IPS-18c (cell line): ENCODE data around the gene CDH13.

Experiments
- H3K4me3 ChIP-seq: 2 replicates; pipeline ENCODE4 v1.7.0; 2013; ENCODE audit warnings: low read depth, mild to moderate bottlenecking, low read length, moderate library complexity; ENCODE audit not compliant: insufficient read depth
- H3K9me3 ChIP-seq: one replicate; pipeline ENCODE4 v1.6.1; 2013; ENCODE audit warnings: mild to moderate bottlenecking, low read length, moderate library complexity; ENCODE audit not compliant: control insufficient read depth, insufficient read depth

The CDH13 gene

DNA sequence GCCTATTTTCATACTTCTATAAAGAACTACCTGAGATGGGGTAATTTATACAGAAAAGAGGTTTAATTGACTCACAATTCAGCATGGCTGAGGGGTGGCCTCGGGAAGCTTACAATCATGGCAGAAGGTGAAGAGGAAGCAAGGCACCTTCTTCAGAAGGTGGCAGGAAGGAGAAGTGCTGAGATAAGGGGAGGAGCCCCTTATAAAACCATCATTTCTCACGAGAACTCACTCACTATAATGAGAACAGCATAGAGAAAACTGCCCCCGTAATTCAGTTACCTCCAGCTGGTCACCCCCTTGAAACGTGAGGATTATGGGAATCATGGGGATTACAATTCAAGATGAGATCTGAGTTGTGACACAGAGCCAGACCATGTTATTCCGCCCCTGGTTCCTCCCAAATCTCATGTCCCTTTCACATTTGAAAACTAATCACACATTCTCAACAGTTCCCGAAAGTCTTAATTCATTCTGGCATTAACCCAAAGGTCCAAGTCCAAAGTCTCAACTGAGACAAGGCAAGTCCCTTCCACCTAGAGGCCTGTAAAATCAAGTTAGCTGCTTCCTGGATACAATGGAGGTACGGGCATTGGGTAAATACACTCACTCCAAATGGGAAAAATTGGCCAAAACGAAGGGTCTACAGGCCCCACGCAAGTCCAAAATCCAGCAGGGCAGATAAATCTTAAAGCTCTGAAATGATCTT is 237.7 kb downstream of the CDH13 start:
- Histone ChIP-seq H3K4me3 (no peak overlapping the region), H3K9me3 (peaks cover 9% of the 10 kb centered on the region)

DNA sequence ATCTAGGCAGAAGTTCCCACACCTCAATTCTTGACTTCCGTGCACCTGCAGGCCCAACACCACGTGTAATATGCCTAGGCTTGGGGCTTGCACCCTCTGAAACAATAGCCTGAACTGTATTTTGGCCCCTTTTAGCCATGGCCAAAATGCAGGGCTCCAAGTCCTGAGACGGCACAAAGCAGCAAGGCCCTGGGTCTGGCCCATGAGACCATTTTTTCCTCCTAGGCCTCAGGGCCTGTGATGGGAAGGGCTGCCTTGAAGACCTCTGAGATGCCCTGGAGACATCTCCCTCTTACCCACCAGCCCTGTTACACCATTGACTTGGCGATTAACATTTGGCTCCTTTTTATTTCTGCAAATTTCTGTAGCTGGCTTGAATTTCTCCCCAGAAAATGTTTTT is 238.6 kb downstream of the CDH13 start:
- H3K9me3 ChIP-seq: peaks cover 9% of the 10 kb centered on the region
- no peak overlapping the region for H3K4me3 ChIP-seq

DNA sequence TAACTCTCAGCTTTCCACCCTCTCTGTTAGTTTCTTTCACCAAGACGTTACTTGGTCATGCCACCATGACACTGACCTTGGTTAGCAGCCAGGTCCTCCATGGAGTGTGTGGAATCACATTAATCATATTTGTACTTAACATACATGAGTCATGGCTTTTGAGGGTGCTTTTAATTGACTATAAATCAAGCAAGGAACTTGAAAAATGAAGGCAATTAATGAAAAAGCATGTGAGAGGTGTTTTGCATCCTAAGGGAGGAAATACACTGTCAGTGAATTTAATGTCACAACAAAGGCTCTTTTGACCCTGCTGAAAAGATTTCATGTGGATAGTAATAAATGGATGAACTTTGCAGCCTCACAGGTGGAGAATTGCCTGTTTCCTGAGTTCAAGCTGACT is 240.7 kb downstream of the CDH13 start:
- Histone ChIP-seq H3K9me3 (peaks cover 9% of the 10 kb centered on the region), H3K4me3 (no peak overlapping the region)

DNA sequence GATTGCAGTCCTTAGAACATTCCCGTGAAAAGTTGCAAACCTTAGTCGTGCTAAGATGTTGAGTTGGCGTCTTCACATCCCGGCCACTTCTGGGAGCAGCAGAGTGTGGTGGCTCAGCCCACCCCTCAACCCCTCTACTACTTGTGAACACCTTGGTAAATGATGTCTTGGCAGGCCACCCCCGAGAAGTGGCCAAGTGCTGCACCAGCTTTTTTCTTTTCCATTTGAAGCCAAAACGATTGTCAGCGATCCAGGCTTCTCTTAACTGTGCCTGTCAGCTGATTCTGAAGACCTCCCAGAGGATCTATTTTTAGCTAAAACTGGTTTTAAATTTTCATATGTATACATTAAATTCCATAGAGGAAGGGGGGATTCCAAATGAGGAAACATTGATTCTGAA is 247.5 kb downstream of the CDH13 start:
- Histone ChIP-seq H3K9me3 (no peaks in the 10 kb centered on the region), H3K4me3 (no peak overlapping the region; the same call in 1 of the 2 replicates)

DNA sequence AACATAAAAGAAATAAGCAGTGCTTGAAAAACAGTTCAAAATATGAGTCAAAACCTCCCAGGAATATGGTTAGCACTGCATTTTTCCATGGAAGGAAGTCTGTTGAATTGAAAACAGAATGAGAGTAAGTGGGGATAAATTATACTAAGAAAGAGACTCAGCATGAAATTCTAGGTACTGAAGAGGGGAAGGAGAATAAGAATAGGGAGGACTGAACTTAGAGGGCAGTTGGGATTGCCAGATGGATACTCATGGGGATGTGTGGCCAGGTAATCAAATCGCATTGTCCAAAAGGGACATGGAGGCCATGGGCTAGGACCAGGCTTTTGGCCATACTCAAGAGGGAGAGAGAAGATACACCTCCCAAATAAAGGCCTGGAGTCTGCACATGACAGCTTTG is 247.9 kb downstream of the CDH13 start:
- Histone ChIP-seq H3K4me3 (no peak overlapping the region; the same call in 1 of the 2 replicates), H3K9me3 (no peaks in the 10 kb centered on the region)

DNA sequence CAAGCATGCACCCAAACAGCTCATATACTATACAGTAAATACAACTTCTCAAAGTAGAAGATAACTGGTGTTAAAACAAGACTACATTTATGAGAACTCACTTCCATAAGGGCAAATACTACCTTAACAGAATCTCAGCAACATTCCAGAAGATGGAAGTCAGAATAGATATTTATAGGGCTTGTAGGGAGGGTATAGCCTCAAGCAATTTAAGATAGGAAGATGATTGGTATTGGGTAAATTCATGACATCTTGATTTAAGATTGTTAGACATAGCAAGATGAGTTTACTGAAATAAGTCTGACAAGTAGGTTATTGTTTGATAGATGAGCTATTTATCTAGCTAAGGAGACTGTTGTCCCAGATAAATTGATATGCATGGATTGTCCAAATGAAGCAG is 250.2 kb downstream of the CDH13 start:
- no peak overlapping the region for H3K4me3 ChIP-seq
- H3K9me3 ChIP-seq: no peaks in the 10 kb centered on the region

DNA sequence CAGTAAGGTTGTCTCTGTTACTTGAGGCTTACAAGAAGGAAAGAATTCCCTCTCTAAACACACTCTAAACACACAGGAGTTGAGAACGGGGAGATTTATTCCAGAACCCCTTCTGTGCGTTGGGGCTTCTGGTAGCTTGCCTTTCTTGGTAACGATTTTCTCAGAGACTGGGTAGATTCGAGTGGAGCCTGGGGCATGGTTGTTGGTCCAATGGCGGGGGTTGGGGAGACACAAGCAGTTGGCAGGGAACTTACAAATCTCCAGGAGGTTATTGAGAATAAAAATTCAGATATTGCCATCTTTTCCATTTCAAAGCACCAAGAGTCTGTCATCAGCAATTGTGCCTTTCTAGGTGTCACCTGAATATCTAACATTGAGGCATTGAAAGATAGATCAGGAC is 251.7 kb downstream of the CDH13 start:
- no peaks in the 10 kb centered on the region for H3K9me3 ChIP-seq
- H3K4me3 ChIP-seq: no peak overlapping the region

DNA sequence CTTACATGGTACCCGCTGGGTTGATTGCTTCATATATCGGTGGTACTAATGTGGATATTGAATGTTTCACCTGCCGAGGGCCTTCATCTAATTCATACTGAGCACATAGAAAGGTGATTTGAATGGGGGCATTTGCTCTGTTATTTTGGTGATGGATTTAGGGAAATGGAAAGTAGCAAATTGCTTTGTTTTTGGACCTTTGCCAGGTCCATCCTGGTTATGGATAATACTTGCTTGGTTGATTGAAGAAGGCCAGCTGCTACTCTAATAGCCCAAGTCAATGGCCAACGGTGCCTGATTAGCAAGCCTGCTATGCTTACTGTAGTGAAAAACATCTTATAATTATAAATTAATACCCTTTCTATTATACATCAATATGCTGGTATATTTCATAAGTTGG is 253.6 kb downstream of the CDH13 start:
- Histone ChIP-seq H3K4me3 (no peak overlapping the region), H3K9me3 (no peaks in the 10 kb centered on the region)

DNA sequence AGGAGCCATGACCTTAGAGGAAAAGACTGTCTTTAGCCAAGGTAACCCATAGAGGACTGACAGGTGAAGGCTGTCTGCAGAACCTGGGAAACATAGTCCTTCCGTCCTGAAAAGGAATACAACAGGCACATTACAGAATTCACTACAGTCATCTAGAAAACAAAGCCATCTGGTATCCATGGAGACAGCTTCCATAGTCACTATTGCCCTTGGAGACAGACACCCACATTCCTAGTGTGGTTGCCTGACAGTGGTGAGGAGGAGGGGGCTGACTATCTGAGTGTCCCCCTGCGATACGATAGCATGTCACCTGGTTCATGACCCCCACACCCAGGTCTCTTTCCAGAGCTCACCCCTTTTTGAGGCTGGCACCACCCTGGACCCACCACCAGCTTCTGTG is 254.7 kb downstream of the CDH13 start:
- Histone ChIP-seq H3K9me3 (no peaks in the 10 kb centered on the region), H3K4me3 (no peak overlapping the region)

DNA sequence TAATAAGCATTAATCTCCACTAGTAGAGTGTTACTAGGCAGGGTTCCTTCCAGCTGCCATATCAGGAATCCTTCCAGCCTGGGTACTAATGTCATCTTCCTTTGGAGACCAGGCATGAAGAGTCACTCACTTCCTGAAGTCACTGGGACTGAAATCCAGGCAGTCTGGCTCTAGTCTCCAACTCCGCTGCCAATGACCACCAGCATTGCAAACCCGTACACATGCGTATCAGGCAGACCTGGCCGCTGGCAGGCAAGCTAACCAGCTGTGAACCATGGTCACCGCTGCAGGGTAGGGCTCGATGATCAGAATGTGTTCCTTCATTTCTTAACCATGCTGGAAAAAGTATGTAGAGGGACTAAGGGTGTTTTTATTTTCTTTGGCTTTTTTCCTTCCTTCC is 255.5 kb downstream of the CDH13 start:
- no peak overlapping the region for H3K4me3 ChIP-seq
- no peaks in the 10 kb centered on the region for H3K9me3 ChIP-seq

DNA sequence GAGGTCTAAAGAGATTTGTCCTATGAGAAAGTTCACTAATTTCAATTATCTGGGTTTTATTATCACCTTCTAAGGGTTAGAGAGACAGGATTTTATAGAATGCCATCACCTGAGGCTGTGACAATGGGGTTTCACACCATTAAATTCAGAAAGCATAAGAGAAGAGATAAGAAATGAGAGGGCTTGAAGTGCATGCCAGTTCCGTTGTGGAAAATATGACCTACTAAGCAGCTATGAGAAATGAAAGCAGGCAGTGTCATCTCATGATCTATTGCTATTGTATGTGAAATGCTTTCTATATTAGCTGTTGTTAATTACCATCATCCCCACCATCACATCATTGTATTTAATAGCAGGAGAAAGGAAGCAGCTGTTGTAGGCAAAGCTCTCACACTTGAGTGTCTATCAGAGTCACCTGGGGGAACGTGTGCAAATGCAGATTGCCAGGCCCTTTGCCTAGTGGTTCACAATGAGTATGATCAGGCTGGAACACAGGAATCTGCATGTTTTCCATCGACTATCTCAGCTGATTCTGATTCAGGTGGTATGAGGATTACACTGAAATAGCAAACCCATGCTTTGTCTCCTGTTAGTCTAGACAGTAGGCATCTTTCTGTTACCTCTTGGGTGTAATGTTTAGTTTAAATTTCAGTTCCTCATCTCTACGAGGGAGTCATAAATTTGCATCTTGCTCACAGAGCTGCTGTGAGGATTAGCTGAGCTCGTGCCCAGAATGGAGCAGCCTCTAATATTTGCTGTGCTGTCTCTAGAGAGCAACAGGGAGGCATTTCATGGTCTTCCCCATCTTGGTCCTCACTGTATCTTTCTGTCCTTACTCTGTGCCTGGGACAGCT is 256.4 kb downstream of the CDH13 start:
- no peaks in the 10 kb centered on the region for H3K9me3 ChIP-seq
- H3K4me3 ChIP-seq: no peak overlapping the region

DNA sequence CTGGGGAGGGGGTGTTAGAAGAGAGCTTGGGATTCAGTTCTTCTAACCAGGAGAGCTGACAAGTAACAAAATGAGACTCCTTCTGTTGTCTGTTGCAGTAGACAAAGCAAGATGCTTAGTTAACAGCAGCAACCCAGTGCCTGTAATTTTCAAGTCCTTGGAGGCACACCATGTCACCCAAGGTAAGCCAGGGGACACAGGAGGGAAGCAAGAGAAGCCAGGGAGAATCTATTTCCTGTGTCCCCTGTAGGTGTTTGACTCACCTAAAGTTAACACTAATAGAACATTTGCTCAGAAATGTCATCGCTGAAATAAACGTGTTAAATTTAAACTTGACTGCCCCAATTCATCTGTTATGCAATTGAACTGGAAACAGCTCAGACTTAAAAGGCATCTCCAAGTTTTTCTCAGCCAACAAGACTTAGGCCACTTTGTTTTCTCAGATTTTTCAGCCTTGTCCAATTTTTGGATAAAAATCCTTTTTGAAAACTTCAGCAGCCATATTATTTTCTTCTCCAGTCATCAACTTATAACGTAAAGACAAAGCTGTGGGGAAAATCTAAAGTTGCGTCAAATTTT is 257.6 kb downstream of the CDH13 start:
- H3K4me3 ChIP-seq: no peak overlapping the region
- no peaks in the 10 kb centered on the region for H3K9me3 ChIP-seq

DNA sequence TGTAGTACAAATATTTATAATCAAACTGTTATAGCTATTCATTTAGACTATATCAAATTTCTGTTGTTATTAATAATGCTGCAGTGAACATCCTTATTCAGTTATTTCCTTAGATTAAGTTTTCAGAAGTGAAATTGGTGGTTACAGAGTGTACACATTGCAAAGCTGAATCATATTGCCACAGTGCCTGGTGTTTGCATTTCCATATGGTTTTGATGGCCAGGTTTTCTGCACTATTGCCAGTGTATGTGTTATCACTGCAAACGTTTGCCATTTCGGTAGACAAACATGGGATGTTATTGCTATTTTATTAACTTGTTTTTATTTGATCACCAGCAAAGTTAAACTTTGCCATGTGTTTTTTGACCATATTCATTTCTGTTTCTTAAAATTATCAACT is 259.4 kb downstream of the CDH13 start:
- Histone ChIP-seq H3K4me3 (no peak overlapping the region), H3K9me3 (no peaks in the 10 kb centered on the region)

DNA sequence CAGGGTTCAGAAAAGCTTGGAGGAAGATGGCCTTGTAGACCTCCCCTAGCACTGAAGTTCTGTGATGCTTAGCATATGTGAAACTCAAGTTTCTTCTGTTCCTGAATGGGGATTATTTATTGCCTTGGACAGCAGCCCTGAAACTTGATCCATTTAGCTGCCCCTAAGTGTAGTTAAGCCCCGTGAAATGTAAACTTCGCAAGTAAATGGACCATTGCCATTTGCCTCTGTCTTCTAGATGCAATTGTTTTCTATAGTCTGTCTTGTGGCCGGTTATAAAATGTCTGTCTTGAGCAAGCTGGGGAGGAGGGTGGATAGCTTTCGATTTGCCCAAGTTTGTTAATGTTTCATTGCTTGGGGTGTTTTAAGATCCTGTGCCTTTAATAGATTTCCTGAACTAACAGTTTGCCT is 261.8 kb downstream of the CDH13 start:
- H3K4me3 ChIP-seq: no peak overlapping the region

DNA sequence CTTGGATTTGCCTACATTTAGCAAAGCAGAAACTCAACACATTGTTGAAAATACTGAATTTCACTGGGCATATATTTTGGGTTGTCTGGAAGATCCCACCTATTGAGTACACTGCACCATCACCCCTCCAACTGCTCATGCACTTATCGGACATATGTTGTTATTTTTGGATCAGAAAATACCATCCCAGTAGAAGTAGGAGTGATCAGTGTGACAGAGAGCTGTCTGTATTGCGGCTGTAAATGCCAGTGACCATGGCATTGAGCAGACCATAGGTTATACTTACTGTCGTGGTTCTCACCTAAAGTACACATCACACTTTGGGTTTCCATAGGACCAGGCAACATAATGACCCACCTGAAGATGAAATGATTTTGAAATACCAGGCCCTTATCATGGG is 264.7 kb downstream of the CDH13 start:
- Histone ChIP-seq H3K9me3 (no peaks in the 10 kb centered on the region), H3K4me3 (no peak overlapping the region)

More for the DNA sequence above, 261.8 kb downstream of the CDH13 start:
- no peaks in the 10 kb centered on the region for H3K9me3 ChIP-seq

DNA sequence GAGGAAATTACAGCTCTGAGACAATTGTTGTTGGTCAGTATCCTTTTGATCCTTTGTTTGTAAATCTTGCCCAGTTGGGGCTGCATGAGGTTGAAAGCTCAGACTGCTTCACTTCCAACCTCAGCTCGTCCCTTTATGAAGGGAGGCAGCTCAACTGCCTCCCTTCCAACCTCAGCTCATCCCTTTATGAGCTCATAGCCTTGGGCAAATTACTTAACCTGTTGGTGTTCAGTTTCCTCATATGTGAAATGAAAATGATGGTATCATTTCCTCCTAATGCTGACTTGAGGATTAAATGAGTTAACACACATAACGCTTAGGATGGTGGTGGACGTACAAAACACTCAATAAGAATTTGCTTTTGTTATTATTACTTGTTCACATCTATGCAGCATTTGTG is 265.1 kb downstream of the CDH13 start:
- no peaks in the 10 kb centered on the region for H3K9me3 ChIP-seq
- H3K4me3 ChIP-seq: no peak overlapping the region

DNA sequence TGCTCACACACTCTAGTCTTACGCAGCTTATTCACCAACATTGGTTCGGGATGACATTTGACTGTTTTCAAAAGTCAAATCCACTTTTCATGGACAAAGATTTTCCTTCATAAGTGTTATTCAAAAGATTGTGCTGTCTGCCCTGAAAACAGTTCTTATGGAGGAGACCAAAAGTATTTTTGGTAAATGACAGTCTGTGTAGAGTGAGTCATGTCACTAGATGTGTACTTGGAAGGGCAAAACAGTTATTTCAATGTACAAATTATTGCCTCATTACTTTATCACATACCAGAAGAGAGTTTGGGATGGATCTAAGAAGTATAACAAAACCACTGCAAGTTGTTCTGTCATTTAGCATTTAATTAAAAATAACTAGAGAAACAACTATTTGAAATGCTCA is 265.6 kb downstream of the CDH13 start:
- Histone ChIP-seq H3K9me3 (no peaks in the 10 kb centered on the region), H3K4me3 (no peak overlapping the region)

DNA sequence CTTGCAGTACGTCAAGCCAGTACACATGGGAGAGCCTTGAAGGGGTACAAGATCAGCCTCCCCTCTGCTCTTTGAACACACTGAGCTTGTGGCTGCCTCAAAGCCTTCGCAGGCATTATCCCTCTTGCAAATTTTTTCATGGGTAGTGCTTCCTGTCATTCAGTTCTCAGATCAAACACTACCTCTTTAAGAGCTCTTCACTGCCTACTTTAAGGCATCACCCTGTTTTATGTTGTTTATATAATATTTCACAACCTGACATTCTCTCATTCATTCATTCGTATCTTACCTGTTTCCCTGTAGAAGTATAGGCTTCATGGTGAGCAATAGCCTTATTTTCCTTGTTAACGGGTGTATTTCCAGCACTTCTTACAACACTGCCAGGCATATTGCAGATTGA is 269.1 kb downstream of the CDH13 start:
- H3K9me3 ChIP-seq: no peaks in the 10 kb centered on the region

More for the DNA sequence above, 269.1 kb downstream of the CDH13 start:
- H3K4me3 ChIP-seq: no peak overlapping the region
